NCI-H748 treated with DMSO at 0.1 percent for 48 hours (cell line): Measurements from ENCODE around the gene KRT6C.

Source experiments
- DNase-seq: peaks from one replicate; lab custom pipeline; 2025; lab: John Stamatoyannopoulos, UW

KRT6C gene

DNA sequence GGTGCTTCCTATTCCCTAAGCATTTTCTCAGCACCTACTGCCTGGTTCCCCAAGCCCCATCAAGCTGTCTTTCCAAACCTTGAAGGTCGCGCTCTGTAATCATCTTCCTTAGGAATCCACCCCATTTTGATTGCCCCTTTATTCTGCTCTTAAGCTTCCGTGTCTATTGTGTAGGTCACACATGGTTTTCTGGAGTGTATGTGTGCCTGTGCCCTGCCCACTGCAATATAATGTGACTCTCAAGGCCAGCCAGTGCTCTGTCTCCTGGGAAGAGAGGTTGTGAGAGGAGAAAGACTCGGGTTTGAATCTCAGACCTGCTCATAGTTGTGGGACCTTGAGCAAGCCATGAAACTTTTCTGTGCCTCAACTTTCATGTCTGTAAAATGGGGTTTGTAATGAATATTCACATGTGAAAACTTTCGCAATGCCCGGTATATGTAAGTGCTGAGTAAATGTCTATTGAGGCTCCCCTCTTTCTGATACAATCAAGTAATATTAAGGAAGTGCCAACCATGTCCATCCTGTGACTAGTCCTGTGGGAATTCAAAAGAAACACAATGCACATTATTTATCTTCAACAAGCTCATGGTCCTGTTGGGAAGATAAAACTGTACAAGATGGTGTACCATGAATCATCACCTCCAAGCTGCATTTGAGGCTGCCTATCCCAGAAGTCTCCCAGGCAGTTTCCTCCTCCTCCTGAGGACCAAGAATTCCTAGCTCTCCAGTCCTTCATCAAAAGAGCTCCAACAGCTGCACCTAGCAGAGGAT, 38.7 kb downstream of the KRT6C start:
- no peak for DNase-seq

DNA sequence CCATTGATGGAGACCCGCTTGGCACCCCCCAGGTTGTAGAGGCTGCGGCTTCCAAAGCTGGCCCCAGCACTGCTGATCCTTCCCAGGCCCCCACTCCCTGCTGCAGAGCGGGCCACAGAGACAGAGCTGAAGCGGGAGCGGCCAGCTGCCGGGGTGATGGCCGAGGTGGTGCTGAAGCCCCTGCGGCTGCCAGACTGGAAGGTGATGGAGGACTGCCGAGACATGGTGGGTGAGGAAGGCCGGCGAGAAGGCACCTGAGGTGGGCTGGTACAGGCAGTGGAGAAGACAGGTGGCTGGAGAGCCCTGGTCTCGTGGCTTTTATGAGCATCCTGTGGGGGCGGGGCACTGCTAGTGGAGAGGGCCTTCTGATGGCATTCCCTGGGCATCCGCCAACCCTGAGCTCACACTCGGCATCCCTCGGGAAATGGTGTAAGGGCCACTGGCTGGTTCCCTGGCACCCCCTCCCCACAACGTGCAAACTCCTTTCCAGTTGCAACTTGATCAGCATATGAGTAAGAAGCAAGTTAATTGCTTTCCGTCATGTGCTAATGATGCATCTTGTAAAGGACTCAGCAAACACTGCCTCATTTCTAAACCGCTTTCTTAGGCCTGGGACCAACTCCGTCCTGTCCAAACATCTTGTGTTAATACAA, 39.4 kb downstream of the KRT6C start, which contains the start of gene KRT75:
TSS of gene KRT75 (minus strand) at position 291 of the 653 bp plus-strand sequence. CDS start at position 224, 67 bp downstream.
- no peak for DNase-seq

DNA sequence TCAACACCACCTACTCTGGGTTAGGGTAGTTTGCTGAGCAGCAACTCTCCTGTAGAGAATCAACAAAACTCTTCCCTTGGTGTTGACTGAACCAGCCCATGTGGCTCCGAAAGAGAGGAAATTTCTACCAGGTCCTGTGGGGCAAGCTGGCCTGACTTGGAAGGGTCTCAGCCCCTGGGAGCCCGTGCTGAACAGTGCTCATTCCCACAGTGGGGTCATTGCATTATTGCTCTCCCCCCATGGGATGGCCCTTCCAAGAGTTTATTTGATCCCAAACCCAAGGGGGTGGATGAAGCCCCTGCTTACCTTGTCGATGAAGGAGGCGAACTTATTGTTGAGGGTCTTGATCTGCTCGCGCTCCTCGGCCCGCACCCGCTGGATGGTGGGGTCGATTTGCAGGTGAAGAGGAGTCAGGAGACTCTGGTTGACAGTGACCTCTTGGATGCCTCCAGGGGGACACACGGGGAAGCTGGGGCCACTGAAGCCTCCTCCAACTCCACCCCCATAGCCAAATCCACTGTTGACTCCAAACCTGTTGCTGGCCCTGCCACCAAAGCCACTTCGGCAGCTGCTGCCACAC, 40.0 kb downstream of the KRT6C start:
- DNase-seq: no peak

DNA sequence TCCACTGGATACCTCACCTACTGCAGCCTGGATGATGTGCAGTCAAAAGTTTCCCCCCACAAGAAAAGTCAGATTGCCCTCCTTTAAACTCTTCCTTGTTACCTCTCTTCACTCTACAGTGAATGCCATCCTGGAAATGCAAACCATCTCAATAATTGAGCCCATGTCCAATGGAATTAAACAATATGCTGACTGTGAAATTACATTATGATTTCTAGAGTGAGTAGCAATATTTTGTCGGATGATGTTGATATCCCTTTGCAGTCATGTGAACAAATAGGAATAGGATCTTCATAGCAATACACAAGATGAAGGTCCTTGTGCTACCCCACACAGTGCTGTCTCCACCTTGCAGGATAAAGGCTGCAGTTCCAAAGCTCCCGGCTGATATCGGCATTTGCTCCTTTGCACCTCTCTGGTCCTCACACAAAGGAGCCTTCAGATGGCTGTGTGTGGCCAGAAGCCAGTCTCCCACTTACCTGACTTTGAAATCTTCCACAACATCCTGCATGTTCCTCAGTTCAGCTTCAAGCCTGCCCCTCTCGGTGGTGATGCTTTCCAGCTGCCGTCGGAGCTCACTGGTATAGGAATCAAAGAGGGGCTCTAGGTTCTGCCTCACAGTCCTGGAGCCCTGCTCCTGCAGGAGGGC, 40.9 kb downstream of the KRT6C start:
- DNase-seq: no peak

DNA sequence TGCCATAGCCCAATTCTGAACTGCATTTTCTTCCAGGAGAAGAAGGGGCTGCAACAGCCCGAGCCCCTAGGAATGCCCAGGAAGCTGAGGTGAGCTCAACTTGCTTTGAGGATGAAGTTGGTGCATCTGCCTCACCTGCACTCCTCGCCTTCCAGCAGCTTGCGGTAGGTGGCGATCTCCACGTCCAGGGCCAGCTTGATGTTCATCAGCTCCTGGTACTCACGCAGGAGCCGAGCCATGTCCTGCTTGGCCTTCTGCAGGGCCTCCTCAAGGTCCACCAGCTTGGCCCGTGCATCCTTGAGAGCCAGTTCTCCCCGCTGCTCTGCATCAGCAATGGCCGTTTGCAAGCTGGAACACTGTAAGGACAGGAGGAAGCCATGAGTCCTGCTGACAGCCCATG, 45.5 kb downstream of the KRT6C start:
- DNase-seq: no peak

DNA sequence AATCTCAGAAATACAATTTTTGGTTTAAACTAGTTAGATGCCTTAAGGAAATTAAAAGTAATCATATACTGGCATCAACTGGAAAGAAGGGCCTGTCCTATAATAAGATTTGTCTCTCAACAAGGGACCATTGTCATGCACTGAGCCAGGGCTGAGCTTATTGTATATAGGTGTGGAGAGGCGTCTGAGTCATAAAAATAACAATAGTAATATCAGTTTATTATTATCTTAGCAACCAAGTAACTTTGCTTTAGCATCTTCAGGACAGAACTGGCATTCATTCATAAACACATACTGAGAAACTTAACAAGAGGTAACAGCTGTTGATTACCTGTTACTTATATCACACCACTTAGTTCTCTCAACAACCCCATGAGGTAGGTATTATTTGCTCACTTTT, 46.5 kb downstream of the KRT6C start:
- DNase-seq: no peak

DNA sequence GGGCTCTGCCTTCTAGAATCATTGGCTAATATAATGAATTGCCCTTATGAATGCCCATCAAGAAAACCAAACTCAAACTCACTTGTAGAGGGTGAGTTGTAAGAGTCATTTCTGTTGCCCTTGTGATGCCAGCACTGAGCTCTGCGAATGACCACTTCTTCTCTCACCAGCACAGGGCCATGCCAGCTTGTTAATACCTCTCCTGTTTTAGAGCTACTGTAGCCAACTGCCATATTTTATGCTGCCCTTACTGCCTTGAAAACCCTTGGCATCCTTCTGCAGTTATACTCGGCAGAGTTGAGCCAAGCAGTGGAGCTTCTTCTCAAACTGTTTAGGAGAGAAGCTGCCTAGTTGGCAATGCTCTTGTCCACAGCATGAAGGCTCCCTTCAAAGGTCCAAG, 47.6 kb downstream of the KRT6C start:
- no peak for DNase-seq

DNA sequence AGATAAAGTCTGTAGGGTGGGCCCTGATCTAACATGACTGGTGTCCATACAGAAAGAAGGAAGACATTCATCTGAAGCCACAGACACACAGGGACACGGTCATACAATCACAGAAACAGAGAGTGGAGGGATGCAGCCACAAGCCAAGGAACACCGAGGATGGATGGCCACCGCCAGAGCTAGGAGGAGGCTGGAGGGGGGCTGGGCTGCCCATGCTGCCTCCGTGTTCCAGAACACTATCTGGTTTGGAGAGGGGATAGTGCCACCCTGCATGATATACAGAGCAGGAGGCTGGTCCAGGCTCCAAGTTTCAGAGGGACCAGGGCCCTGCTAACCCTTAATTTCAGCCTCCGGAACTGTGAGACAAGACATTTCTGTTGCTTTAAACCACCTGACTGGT, 48.1 kb downstream of the KRT6C start:
- DNase-seq: no peak

DNA sequence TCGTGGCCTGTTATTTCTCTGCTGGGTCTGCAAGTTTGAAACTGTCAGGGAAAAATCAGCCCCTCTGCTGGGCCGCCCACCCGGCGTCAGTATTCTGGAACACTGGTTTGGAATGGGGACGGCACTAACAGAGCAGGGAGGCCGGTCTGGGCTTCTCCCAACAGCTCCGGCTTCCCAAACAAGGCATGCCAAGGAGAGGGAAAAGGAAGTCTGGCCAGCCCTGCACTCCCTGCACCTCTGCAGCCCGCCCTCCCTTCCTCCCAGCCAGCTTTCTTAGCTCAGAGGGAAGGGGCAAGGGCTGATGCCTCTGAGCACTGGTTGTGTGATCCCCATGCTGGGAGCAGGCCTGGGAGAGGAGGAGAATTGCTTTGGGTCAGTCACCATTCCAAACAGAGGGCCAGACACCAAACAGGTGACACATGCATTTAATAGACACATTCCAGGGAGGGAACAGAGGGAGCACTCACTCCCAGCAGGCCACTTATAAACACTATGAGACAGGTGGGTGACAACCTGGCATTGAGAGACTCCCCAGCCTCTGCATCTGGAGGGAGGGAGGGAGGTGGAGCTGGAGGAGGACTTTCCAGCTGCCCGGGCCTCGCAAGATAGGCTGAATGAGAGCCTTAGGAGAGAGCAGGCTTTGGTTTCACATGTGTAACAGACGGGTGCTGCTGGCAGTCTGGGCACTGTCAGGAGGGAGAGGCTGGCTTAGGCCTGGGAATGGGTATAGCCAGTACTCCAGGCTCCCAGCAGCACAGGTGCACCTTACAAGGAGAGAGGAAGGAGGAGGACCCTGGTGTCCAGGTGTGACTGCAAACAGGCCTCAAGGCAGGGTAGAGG, 49.7 kb downstream of the KRT6C start:
- no peak for DNase-seq

DNA sequence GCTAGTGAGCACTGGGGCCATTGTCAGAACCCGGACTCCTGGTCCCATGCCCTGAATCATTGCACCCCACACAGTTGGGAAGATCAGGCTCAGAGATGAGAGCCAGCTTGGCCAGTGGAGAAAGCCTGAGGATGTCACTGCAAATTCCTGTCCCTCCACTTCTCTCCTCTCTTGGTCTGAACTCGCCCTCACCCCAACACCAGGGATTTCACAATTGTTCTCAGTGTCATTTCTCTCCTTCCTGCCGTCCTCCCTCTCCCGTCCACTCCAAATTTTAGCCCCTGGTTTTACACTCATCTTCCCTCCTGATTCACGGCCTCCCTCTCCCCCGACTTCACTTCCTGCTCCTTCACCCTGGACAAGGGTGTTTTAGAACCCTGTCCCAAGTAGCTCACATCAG, 50.6 kb downstream of the KRT6C start:
- DNase-seq: no peak

DNA sequence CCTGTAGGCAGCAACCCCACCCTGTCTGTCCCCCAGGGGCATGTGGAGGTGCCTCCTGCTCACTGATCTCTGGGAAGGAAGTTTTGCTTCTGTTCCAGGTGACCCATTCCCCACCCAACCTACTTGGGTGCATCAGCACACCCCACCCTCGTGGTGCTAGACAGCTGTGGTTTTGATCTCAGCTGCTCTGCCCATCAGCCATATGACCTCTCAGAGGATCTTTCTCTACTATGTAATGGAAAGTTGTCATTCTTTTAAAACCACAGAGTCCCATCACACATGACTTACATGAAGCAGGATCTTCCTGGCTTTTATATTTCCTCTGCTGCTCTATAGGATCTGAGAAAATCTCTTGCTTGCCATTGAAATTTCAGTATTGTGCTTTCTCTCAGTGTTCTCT, 53.9 kb downstream of the KRT6C start:
- DNase-seq: no peak

DNA sequence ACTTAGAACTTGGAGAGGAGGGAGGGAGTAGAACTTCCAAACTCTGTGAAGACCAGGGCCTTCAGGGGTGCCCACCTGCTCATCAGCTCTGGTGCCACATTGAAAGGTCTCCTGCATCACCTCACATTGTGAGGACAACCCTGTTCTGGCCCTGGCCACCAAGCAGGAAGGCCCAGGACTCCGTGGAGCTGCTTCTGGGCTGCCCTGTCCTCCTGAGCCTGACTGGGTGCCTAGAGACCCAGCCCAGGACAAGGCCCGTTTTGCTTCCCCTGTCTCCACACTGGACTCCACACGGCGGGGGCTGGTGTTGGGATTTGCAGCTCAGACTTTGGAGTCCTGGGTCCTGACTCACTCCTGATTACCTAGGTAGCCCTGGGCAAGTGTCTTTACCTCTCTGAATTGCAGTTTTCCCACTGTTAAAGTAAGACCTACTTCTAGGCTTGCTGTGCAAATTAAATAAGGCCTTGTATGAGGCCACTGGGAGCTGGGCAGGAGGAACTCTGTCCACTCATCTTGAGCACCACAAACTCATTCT, 55.0 kb downstream of the KRT6C start:
- no peak for DNase-seq
